ENCODE measurements around the gene DNAJC4. TPM values are rescaled to one million over a fixed set of nuclear protein-coding genes. Genes with fewer than 3 reads are reported as not detected.
A peak's percentile ranks its signal among the peaks of the same experiment; 100 is the strongest.

DNAJC4 gene
- 32.2 TPM for polyA plus RNA-seq (2012; ENCODE audit: insufficient read length, low read depth)

- no peak for TF ChIP-seq TAF1 (IDR thresholded peaks at IDR 0.05; ENCODE audit: borderline replicate concordance, insufficient read depth, low read length)
- peak; percentile 75 for TF ChIP-seq POLR2AphosphoS5 (IDR thresholded peaks at IDR 0.05; ENCODE audit: low read depth, low read length)
Observed at GRCh38 chr11:64230171-64230984, at the start of gene DNAJC4. DNAJC4 (plus strand) TSS chr11:64230548; CDS start chr11:64230855, 307 bp downstream.

GRCh38 chr11:64180891-64181290 lies 49.5 kb upstream of the DNAJC4 start:
- TF ChIP-seq REST (IDR thresholded peaks at IDR 0.05; ENCODE audit: insufficient read depth in 1 of 2, low read depth in 2 of 2, low read length in 2 of 2), result no peak
- TF ChIP-seq POLR2AphosphoS5 (IDR thresholded peaks at IDR 0.05; ENCODE audit: low read depth, low read length), result no peak
- no peak for TF ChIP-seq TAF1 (IDR thresholded peaks at IDR 0.05; ENCODE audit: borderline replicate concordance, insufficient read depth, low read length)
- TF ChIP-seq SIN3A (IDR thresholded peaks at IDR 0.05; ENCODE audit: borderline replicate concordance, insufficient read depth, low read length), result no peak
- no peak for TF ChIP-seq FOXP2 (optimal IDR thresholded peaks at IDR 0.05; ENCODE audit: borderline replicate concordance, extremely low read depth, extremely low read length, insufficient read depth)

- TF ChIP-seq TAF1 (IDR thresholded peaks at IDR 0.05; ENCODE audit: borderline replicate concordance, insufficient read depth, low read length) (peak; percentile 95), REST (IDR thresholded peaks at IDR 0.05; ENCODE audit: insufficient read depth in 1 of 2, low read depth in 2 of 2, low read length in 2 of 2) (no peak), SIN3A (IDR thresholded peaks at IDR 0.05; ENCODE audit: borderline replicate concordance, insufficient read depth, low read length) (no peak), POLR2AphosphoS5 (IDR thresholded peaks at IDR 0.05; ENCODE audit: low read depth, low read length) (peak; percentile 96), FOXP2 (optimal IDR thresholded peaks at IDR 0.05; ENCODE audit: borderline replicate concordance, extremely low read depth, extremely low read length, insufficient read depth) (peak; percentile 96)
Observed at GRCh38 chr11:64181506-64182411, 48.6 kb upstream of the DNAJC4 start.

GRCh38 chr11:64183890-64184289 lies 46.5 kb upstream of the DNAJC4 start:
- TF ChIP-seq POLR2AphosphoS5 (IDR thresholded peaks at IDR 0.05; ENCODE audit: low read depth, low read length) (no peak), FOXP2 (optimal IDR thresholded peaks at IDR 0.05; ENCODE audit: borderline replicate concordance, extremely low read depth, extremely low read length, insufficient read depth) (no peak), SIN3A (IDR thresholded peaks at IDR 0.05; ENCODE audit: borderline replicate concordance, insufficient read depth, low read length) (no peak), REST (IDR thresholded peaks at IDR 0.05; ENCODE audit: insufficient read depth in 1 of 2, low read depth in 2 of 2, low read length in 2 of 2) (no peak), TAF1 (IDR thresholded peaks at IDR 0.05; ENCODE audit: borderline replicate concordance, insufficient read depth, low read length) (no peak)

GRCh38 chr11:64185175-64185692 lies 45.1 kb upstream of the DNAJC4 start:
- TF ChIP-seq SIN3A (IDR thresholded peaks at IDR 0.05; ENCODE audit: borderline replicate concordance, insufficient read depth, low read length), result 0 out of 2 replicates have a peak, but pooled peaks have one; percentile 8
- TF ChIP-seq POLR2AphosphoS5 (IDR thresholded peaks at IDR 0.05; ENCODE audit: low read depth, low read length), result peak; percentile 95
- TF ChIP-seq FOXP2 (optimal IDR thresholded peaks at IDR 0.05; ENCODE audit: borderline replicate concordance, extremely low read depth, extremely low read length, insufficient read depth), result no peak
- TF ChIP-seq TAF1 (IDR thresholded peaks at IDR 0.05; ENCODE audit: borderline replicate concordance, insufficient read depth, low read length), result peak; percentile 94
- TF ChIP-seq REST (IDR thresholded peaks at IDR 0.05; ENCODE audit: insufficient read depth in 1 of 2, low read depth in 2 of 2, low read length in 2 of 2), result peak in 1 of 2 experiments; percentile 52; a peak in 1 of 4 replicates
